Tibial nerve (tissue), 4 donors: ENCODE data around the gene SERPINB7. TPM values are rescaled to one million over a fixed set of nuclear protein-coding genes. Genes with fewer than 3 reads are reported as not detected.
A peak's percentile ranks its signal among the peaks of the same experiment; 100 is the strongest.

ENCODE experiments used
- DNase-seq, 2 donors: peaks; one replicate each; pipeline ENCODE4 v3.0.0-alpha.2; 2019; ENCODE audit warnings: low spot score in 2 of 2
- H3K27ac ChIP-seq, 4 donors: fragments of 200-600 bp; sonication (generic) in 3 of 4; one replicate each; pipeline ENCODE4 v1.5.1; 2017 to 2019; ENCODE audit warnings: mild to moderate bottlenecking in 1 of 4
- H3K27me3 ChIP-seq, 2 donors: fragments of 200-600 bp; sonication (generic) in 1 of 2; one replicate each; pipeline versions ENCODE4 v1.5.1 to v1.6.0; 2017 to 2019
- H3K36me3 ChIP-seq, 3 donors: fragments of 200-600 bp; sonication (generic); one replicate each; pipeline ENCODE4 v1.5.1; 2018 to 2019
- H3K4me1 ChIP-seq, 4 donors: fragments of 200-600 bp; sonication (generic) in 3 of 4; one replicate each; pipeline ENCODE4 v1.5.1; 2017 to 2019
- H3K4me3 ChIP-seq, 4 donors: fragments of 200-600 bp; sonication (generic) in 3 of 4; one replicate each; pipeline ENCODE4 v1.5.1; 2017 to 2019; ENCODE audit warnings: mild to moderate bottlenecking in 1 of 4, moderate library complexity in 1 of 4
- H3K9me3 ChIP-seq, 4 donors: fragments of 200-600 bp; sonication (generic) in 3 of 4; one replicate each; pipeline ENCODE4 v1.5.1; 2017 to 2019
- EP300 ChIP-seq, 2 donors: sonication (generic); formaldehyde crosslinking; IDR thresholded peaks; one replicate each; pipeline ENCODE4 v1.6.1; 2017; ENCODE audit warnings: antibody characterized with exemption in 2 of 2, mild to moderate bottlenecking in 1 of 2
- POLR2A ChIP-seq, 2 donors: fragments of 450-650 bp; IDR thresholded peaks; one replicate each; pipeline ENCODE4 v1.6.1; 2017; ENCODE audit warnings: antibody characterized with exemption in 2 of 2, mild to moderate bottlenecking in 2 of 2, moderate library complexity in 2 of 2
- WGBS, 2 donors: methylation state at CpG; one replicate each; pipeline ENCODE4 v1.1.5; 2018; 5-methylcytosine and 5-hydroxymethylcytosine counted together
- total RNA-seq, 4 donors: library from RNA; depleted of rRNA; stranded (reverse); fragments of >200 nt; gene quantifications; one replicate each; pipeline ENCODE4 v1.1.0, GENCODE V29; 2016
- TF ChIP-seq, protein P1 (sequence below), 5 experiments: fragments of 200-600 bp in 3 of 5; fragments of 450-650 bp in 2 of 5; sonication (generic) in 3 of 5; IDR thresholded peaks; one replicate each; pipeline ENCODE4 v1.5.1; 2016 to 2019; ENCODE audit warnings: antibody characterized with exemption in 5 of 5, mild to moderate bottlenecking in 3 of 5, moderate library complexity in 2 of 5

SERPINB7 gene
- total RNA-seq, 4 donors from 2014 or later: not detected

- no peaks in the 10 kb centered on the region for H3K9me3 ChIP-seq
- 61 to 67% methylated on average over 3 of the region's 3 CpGs for WGBS, 2 donors
- TF ChIP-seq POLR2A (IDR thresholded peaks at IDR 0.05) (no peak), EP300 (IDR thresholded peaks at IDR 0.05) (no peak)
- TF ChIP-seq, protein P1, sequence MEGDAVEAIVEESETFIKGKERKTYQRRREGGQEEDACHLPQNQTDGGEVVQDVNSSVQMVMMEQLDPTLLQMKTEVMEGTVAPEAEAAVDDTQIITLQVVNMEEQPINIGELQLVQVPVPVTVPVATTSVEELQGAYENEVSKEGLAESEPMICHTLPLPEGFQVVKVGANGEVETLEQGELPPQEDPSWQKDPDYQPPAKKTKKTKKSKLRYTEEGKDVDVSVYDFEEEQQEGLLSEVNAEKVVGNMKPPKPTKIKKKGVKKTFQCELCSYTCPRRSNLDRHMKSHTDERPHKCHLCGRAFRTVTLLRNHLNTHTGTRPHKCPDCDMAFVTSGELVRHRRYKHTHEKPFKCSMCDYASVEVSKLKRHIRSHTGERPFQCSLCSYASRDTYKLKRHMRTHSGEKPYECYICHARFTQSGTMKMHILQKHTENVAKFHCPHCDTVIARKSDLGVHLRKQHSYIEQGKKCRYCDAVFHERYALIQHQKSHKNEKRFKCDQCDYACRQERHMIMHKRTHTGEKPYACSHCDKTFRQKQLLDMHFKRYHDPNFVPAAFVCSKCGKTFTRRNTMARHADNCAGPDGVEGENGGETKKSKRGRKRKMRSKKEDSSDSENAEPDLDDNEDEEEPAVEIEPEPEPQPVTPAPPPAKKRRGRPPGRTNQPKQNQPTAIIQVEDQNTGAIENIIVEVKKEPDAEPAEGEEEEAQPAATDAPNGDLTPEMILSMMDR (IDR thresholded peaks at IDR 0.05): no peak
- H3K4me1 ChIP-seq: no peaks in the 10 kb centered on the region
- H3K4me3 ChIP-seq: no peak overlapping the region
- no peak for DNase-seq
- no peaks in the 10 kb centered on the region for H3K36me3 ChIP-seq
- peaks cover 0 to 4% of the 10 kb centered on the region in 2 donors for H3K27me3 ChIP-seq
- H3K27ac ChIP-seq: no peak overlapping the region
Observed at GRCh38 chr18:63836456-63836855, 61.2 kb downstream of the SERPINB7 start.

GRCh38 chr18:63837590-63837989 is 62.4 kb downstream of the SERPINB7 start:
- DNase-seq: no peak
- Histone ChIP-seq H3K9me3 (no peaks in the 10 kb centered on the region), H3K4me3 (no peak overlapping the region), H3K4me1 (no peaks in the 10 kb centered on the region), H3K27me3 (peaks cover 0 to 4% of the 10 kb centered on the region in 2 donors), H3K27ac (no peak overlapping the region), H3K36me3 (no peaks in the 10 kb centered on the region)
- 69 to 82% methylated on average over 5 of the region's 5 CpGs for WGBS, 2 donors
- TF ChIP-seq POLR2A (IDR thresholded peaks at IDR 0.05) (no peak), EP300 (IDR thresholded peaks at IDR 0.05) (no peak)
- TF ChIP-seq, protein P1 (IDR thresholded peaks at IDR 0.05): no peak

GRCh38 chr18:63843008-63843407 is 67.8 kb downstream of the SERPINB7 start:
- DNase-seq: no peak
- 75 to 76% methylated on average over 7 of the region's 7 CpGs for WGBS, 2 donors
- Histone ChIP-seq H3K4me1 (no peaks in the 10 kb centered on the region), H3K9me3 (no peaks in the 10 kb centered on the region), H3K4me3 (no peak overlapping the region), H3K36me3 (no peaks in the 10 kb centered on the region), H3K27me3 (no peaks in the 10 kb centered on the region), H3K27ac (no peak overlapping the region)
- TF ChIP-seq, protein P1 (IDR thresholded peaks at IDR 0.05): no peak
- TF ChIP-seq POLR2A (IDR thresholded peaks at IDR 0.05) (no peak), EP300 (IDR thresholded peaks at IDR 0.05) (no peak)

- H3K27me3 ChIP-seq: no peaks in the 10 kb centered on the region
- H3K4me3 ChIP-seq: no peak overlapping the region
- no peaks in the 10 kb centered on the region for H3K4me1 ChIP-seq
- no peak overlapping the region for H3K27ac ChIP-seq
- H3K36me3 ChIP-seq: no peaks in the 10 kb centered on the region
- H3K9me3 ChIP-seq: no peaks in the 10 kb centered on the region
- 13 to 16% methylated on average over 3 of the region's 3 CpGs for WGBS, 2 donors
- DNase-seq: no peak
- no peak for TF ChIP-seq POLR2A (IDR thresholded peaks at IDR 0.05)
- TF ChIP-seq, protein P1 (IDR thresholded peaks at IDR 0.05): peak in 1 of 5 experiments; percentile 12
Observed at GRCh38 chr18:63844254-63844653, 69.0 kb downstream of the SERPINB7 start.

GRCh38 chr18:63848159-63848558 is 72.9 kb downstream of the SERPINB7 start:
- Histone ChIP-seq H3K36me3 (no peaks in the 10 kb centered on the region), H3K9me3 (no peaks in the 10 kb centered on the region), H3K27ac (no peak overlapping the region), H3K4me1 (no peaks in the 10 kb centered on the region), H3K27me3 (no peaks in the 10 kb centered on the region), H3K4me3 (no peak overlapping the region)
- TF ChIP-seq, protein P1 (IDR thresholded peaks at IDR 0.05): peak; percentile 12 to 44 (median 28)
- TF ChIP-seq EP300 (IDR thresholded peaks at IDR 0.05): no peak
- TF ChIP-seq POLR2A (IDR thresholded peaks at IDR 0.05): no peak
- WGBS, 2 donors: 2 to 5% methylated on average over 2 of the region's 2 CpGs
- DNase-seq: no peak
